GM12892 (cell line): ENCODE data around the gene MAN1A1.

Source experiments
- POLR2A ChIP-seq: IDR thresholded peaks from 2 replicates; pipeline ENCODE4 v1.6.1; 2011; ENCODE audit warnings: low read depth, low read length, control low read depth
- POLR2AphosphoS5 ChIP-seq: IDR thresholded peaks from 2 replicates; pipeline ENCODE4 v1.6.1; 2011; ENCODE audit warnings: low read depth, low read length, control low read depth
- TAF1 ChIP-seq: IDR thresholded peaks from 2 replicates; pipeline ENCODE4 v1.6.1; 2011; ENCODE audit warnings: low read depth, mild to moderate bottlenecking, control low read depth, low read length, borderline replicate concordance

DNA sequence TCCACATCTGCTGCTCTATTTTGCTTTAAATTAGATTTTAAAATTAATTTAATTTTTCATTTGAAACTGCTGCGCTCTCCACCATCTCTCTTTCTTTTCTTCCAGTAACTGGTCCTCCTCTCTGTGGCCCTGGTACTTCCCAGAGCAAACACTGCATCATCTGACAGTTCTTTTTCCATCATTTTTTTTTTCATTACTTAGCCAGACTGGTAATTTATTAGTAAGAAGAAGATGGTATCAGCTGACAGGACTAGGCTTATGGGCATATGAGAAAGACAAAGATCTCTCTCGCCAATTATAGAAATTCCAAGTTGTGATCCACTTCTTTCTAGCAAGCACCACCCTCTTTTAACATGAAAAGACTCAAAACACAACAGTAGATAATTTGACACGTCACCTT is 197.4 kb downstream of the MAN1A1 start:
- TF ChIP-seq POLR2A (no peak), TAF1 (no peak), POLR2AphosphoS5 (no peak)
